Stimulated activated naive CD4-positive, alpha-beta T cell (primary cell): Measurements from ENCODE around the gene MED27.
"Not testable (repeated sequence)": the region's sequence is repeated elsewhere in the genome, so short reads cannot be mapped to it uniquely, and the experiment has no call there.

Experiments
- DNase-seq, 6 experiments: peaks; one replicate each; lab custom pipeline; 2025; lab: John Stamatoyannopoulos, UW

Gene MED27

GRCh38 chr9:132075853-132076252 is 3.8 kb downstream of the MED27 start:
- no peak for DNase-seq

GRCh38 chr9:132074736-132075135 is 4.9 kb downstream of the MED27 start:
- DNase-seq: no peak

GRCh38 chr9:132071847-132072507 is 7.7 kb downstream of the MED27 start:
- DNase-seq: no peak

- no peak for DNase-seq
These were observed 10.4 kb downstream of the MED27 start for GRCh38 chr9:132069046-132069898.

- DNase-seq: no peak
These were observed 11.1 kb downstream of the MED27 start for GRCh38 chr9:132068605-132069004.

- no peak for DNase-seq
These were observed 13.2 kb downstream of the MED27 start for GRCh38 chr9:132066511-132066910.

- DNase-seq: no peak
These were observed 13.6 kb downstream of the MED27 start for GRCh38 chr9:132066057-132066456.

- no peak for DNase-seq
These were observed 16.4 kb downstream of the MED27 start for GRCh38 chr9:132063281-132063680.

GRCh38 chr9:132062806-132063205 is 16.9 kb downstream of the MED27 start:
- no peak for DNase-seq

GRCh38 chr9:132061526-132061925 is 18.1 kb downstream of the MED27 start:
- no peak for DNase-seq

GRCh38 chr9:132059361-132059760 is 20.3 kb downstream of the MED27 start:
- DNase-seq: no peak

GRCh38 chr9:132058226-132058625 is 21.4 kb downstream of the MED27 start:
- not testable (repeated sequence) for DNase-seq

- DNase-seq: no peak
These were observed 22.7 kb downstream of the MED27 start for GRCh38 chr9:132056717-132057560.

- no peak for DNase-seq
These were observed 23.9 kb downstream of the MED27 start for GRCh38 chr9:132055756-132056155.

- DNase-seq: no peak
These were observed 25.6 kb downstream of the MED27 start for GRCh38 chr9:132054024-132054423.

- no peak for DNase-seq
These were observed 29.8 kb downstream of the MED27 start for GRCh38 chr9:132049900-132050299.

GRCh38 chr9:132049323-132049882 is 30.3 kb downstream of the MED27 start:
- DNase-seq: no peak

GRCh38 chr9:132048201-132048600 is 31.5 kb downstream of the MED27 start:
- DNase-seq: no peak

- DNase-seq: no peak
These were observed 33.2 kb downstream of the MED27 start for GRCh38 chr9:132046456-132046855.

GRCh38 chr9:132044176-132044875 is 35.3 kb downstream of the MED27 start:
- no peak for DNase-seq

GRCh38 chr9:132043708-132044107 is 36.0 kb downstream of the MED27 start:
- DNase-seq: no peak

GRCh38 chr9:132042324-132042723 is 37.3 kb downstream of the MED27 start:
- no peak for DNase-seq
